ENCODE measurements around the gene GGT6.

The GGT6 gene

GRCh38 chr17:4548061-4548461 lies 12.3 kb downstream of the GGT6 start:
- no peak for TF ChIP-seq PATZ1 (CRISPR knock-in tag; IDR thresholded peaks at IDR 0.05; ENCODE audit: borderline replicate concordance)
- no peak for ATAC-seq

DNA sequence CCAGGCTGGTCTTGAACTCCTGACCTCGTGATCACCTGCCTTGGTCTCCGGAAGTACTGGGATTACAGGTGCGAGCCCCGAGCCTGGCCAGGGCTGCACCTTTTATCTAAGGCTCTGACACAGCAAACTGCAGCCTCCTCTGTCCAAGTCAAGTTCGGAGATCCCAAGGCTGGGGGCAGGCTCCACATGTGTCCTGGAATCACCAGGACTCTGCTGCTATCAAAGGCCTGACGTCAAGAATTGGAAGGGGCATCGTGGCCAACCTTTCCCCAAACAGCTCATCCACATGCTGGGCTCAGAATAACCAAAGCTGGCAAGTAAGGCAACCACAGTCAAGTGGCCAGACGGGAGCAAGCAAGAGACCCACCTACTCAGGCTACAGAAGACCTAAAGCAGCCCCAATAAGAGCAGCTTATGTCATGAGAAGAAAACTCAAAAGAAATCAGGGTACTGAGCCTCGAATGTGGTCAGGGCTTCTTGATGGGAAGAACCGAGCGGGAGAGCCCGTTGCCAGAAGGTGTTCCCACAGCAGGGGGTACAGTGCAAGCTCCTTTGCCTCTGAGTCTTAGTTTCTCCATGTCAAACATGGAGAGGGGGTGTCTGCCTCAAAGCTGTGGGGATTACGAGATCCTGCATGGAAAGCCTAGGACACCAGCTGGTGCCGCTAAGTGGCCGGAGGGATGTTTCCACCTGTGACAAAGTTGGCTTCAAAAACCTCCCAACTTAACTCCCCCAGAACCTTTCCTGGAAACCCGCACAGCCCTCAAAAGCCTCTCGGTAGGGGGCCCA lies 13.1 kb downstream of the GGT6 start:
- no peak for ATAC-seq
- TF ChIP-seq OSR1 (CRISPR knock-in tag; IDR thresholded peaks at IDR 0.05) = no peak
- TF ChIP-seq GLIS3 (CRISPR knock-in tag; IDR thresholded peaks at IDR 0.05) = no peak
- no peak for TF ChIP-seq CSRNP3 (CRISPR knock-in tag; IDR thresholded peaks at IDR 0.05)
- no peak for TF ChIP-seq SNAI2 (CRISPR knock-in tag; IDR thresholded peaks at IDR 0.05)
- no peak for TF ChIP-seq PPARA (CRISPR knock-in tag; IDR thresholded peaks at IDR 0.05; ENCODE audit: borderline replicate concordance)
- TF ChIP-seq PATZ1 (CRISPR knock-in tag; IDR thresholded peaks at IDR 0.05; ENCODE audit: borderline replicate concordance) = no peak
- TF ChIP-seq ZFP30 (CRISPR knock-in tag; IDR thresholded peaks at IDR 0.05) = no peak
- no peak for TF ChIP-seq ISL1 (CRISPR knock-in tag; IDR thresholded peaks at IDR 0.05)
- no peak for TF ChIP-seq ZNF70 (CRISPR knock-in tag; IDR thresholded peaks at IDR 0.05)
- TF ChIP-seq ZNF565 (CRISPR knock-in tag; conservative IDR thresholded peaks at IDR 0.05; ENCODE audit: low read depth) = no peak
- TF ChIP-seq ZFP3 (CRISPR knock-in tag; IDR thresholded peaks at IDR 0.05) = no peak
- TF ChIP-seq CSDC2 (CRISPR knock-in tag; IDR thresholded peaks at IDR 0.05) = no peak
- TF ChIP-seq BACH2 (CRISPR knock-in tag; IDR thresholded peaks at IDR 0.05; ENCODE audit: borderline replicate concordance) = no peak

DNA sequence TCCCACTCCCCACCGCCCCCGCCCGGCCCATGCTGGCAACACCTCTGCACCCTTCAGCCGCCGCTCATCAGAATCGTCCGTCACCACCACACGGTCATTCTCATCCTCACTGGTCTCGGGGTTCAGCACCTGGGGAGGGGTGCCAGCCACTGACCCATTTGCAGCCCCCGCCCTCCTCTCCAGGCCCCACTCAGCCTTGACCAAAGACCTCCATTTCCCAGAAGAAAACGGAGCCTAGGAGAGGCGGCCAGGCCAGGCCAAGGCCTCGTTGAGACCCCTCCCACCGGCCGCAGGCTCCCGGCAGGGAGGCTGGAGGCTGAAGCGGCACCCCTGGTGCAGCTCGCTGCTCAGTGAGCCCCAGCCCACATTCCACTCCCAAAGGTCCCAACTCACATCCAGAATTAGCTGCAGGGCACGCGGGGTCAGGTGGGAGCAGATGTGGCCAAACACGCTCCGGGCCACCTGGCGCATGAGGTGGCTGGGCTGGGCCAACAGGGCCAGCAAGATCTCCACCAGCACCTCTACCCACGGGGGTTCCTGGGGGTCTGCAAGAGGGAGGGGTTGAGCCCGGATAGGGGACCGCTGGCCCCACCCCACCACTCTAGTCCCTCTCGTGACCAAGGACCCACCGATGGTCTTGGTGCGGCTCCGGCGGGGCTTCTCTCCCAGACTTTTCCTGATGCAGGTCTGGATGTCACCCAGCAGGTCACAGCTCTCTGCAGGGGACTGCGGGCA lies 15.0 kb downstream of the GGT6 start:
- ATAC-seq = no peak
- TF ChIP-seq BACH2 (CRISPR knock-in tag; IDR thresholded peaks at IDR 0.05; ENCODE audit: borderline replicate concordance) = no peak
- TF ChIP-seq, protein P1, sequence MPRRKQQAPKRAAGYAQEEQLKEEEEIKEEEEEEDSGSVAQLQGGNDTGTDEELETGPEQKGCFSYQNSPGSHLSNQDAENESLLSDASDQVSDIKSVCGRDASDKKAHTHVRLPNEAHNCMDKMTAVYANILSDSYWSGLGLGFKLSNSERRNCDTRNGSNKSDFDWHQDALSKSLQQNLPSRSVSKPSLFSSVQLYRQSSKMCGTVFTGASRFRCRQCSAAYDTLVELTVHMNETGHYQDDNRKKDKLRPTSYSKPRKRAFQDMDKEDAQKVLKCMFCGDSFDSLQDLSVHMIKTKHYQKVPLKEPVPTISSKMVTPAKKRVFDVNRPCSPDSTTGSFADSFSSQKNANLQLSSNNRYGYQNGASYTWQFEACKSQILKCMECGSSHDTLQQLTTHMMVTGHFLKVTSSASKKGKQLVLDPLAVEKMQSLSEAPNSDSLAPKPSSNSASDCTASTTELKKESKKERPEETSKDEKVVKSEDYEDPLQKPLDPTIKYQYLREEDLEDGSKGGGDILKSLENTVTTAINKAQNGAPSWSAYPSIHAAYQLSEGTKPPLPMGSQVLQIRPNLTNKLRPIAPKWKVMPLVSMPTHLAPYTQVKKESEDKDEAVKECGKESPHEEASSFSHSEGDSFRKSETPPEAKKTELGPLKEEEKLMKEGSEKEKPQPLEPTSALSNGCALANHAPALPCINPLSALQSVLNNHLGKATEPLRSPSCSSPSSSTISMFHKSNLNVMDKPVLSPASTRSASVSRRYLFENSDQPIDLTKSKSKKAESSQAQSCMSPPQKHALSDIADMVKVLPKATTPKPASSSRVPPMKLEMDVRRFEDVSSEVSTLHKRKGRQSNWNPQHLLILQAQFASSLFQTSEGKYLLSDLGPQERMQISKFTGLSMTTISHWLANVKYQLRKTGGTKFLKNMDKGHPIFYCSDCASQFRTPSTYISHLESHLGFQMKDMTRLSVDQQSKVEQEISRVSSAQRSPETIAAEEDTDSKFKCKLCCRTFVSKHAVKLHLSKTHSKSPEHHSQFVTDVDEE (CRISPR knock-in tag; IDR thresholded peaks at IDR 0.05) = no peak
- TF ChIP-seq ZNF8 (CRISPR knock-in tag; IDR thresholded peaks at IDR 0.05) = no peak
- no peak for TF ChIP-seq GLIS3 (CRISPR knock-in tag; IDR thresholded peaks at IDR 0.05)
- TF ChIP-seq SNAI2 (CRISPR knock-in tag; IDR thresholded peaks at IDR 0.05) = no peak
- TF ChIP-seq ZFP3 (CRISPR knock-in tag; IDR thresholded peaks at IDR 0.05) = no peak
- no peak for TF ChIP-seq OSR1 (CRISPR knock-in tag; IDR thresholded peaks at IDR 0.05)
- no peak for TF ChIP-seq ISL1 (CRISPR knock-in tag; IDR thresholded peaks at IDR 0.05)
- no peak for TF ChIP-seq ZFP30 (CRISPR knock-in tag; IDR thresholded peaks at IDR 0.05)
- TF ChIP-seq PATZ1 (CRISPR knock-in tag; IDR thresholded peaks at IDR 0.05; ENCODE audit: borderline replicate concordance) = no peak
- TF ChIP-seq RARB (CRISPR knock-in tag; IDR thresholded peaks at IDR 0.05) = no peak
- TF ChIP-seq, protein P2, sequence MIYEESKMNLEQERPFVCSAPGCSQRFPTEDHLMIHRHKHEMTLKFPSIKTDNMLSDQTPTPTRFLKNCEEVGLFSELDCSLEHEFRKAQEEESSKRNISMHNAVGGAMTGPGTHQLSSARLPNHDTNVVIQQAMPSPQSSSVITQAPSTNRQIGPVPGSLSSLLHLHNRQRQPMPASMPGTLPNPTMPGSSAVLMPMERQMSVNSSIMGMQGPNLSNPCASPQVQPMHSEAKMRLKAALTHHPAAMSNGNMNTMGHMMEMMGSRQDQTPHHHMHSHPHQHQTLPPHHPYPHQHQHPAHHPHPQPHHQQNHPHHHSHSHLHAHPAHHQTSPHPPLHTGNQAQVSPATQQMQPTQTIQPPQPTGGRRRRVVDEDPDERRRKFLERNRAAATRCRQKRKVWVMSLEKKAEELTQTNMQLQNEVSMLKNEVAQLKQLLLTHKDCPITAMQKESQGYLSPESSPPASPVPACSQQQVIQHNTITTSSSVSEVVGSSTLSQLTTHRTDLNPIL (CRISPR knock-in tag; IDR thresholded peaks at IDR 0.05; ENCODE audit: low read depth) = no peak
- no peak for TF ChIP-seq ZNF70 (CRISPR knock-in tag; IDR thresholded peaks at IDR 0.05)
- TF ChIP-seq TOX (CRISPR knock-in tag; IDR thresholded peaks at IDR 0.05; ENCODE audit: borderline replicate concordance) = no peak
- TF ChIP-seq, protein P3, sequence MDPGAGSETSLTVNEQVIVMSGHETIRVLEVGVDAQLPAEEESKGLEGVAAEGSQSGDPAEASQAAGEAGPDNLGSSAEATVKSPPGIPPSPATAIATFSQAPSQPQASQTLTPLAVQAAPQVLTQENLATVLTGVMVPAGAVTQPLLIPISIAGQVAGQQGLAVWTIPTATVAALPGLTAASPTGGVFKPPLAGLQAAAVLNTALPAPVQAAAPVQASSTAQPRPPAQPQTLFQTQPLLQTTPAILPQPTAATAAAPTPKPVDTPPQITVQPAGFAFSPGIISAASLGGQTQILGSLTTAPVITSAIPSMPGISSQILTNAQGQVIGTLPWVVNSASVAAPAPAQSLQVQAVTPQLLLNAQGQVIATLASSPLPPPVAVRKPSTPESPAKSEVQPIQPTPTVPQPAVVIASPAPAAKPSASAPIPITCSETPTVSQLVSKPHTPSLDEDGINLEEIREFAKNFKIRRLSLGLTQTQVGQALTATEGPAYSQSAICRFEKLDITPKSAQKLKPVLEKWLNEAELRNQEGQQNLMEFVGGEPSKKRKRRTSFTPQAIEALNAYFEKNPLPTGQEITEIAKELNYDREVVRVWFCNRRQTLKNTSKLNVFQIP (CRISPR knock-in tag; IDR thresholded peaks at IDR 0.05; ENCODE audit: borderline replicate concordance, low read depth) = no peak

Data from SK-N-SH treated with all-trans-retinoic acid at 6 μM for 48 hours (cell line).